ENCODE measurements around the gene NAGLU. TPM values are rescaled to one million over a fixed set of nuclear protein-coding genes. Genes with fewer than 3 reads are reported as not detected.

Gene NAGLU
- total and polyA plus RNA-seq, 2 of the 13 experiments (the other 11 are each of a cell fraction or from before 2014, with no cell fraction given): 28.2 to 40.1 TPM

DNA sequence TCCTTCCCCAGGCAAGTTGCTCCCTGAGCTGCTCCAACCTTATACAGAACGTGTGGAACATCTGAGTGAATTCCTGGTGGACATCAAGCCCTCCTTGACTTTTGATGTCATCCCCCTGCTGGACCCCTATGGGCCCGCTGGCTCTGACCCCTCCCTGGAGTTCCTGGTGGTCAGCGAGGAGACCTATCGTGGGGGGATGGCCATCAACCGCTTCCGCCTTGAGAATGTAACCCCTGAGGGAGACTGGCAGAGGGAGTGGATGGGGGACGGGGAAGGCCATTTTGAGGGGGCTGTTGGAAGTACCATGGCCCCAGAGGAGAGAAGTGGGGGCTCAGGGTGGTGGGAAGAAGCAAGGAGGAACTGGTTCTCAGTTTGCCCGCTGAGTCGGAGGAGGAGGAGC lies 27.9 kb downstream of the NAGLU start (continued):
- TF ChIP-seq ZZZ3 (CRISPR knock-in tag; IDR thresholded peaks at IDR 0.05; ENCODE audit: borderline replicate concordance): no peak
- no peak for TF ChIP-seq REPIN1 (CRISPR knock-in tag; IDR thresholded peaks at IDR 0.05; ENCODE audit: borderline replicate concordance, low read depth)
- TF ChIP-seq, protein P1, sequence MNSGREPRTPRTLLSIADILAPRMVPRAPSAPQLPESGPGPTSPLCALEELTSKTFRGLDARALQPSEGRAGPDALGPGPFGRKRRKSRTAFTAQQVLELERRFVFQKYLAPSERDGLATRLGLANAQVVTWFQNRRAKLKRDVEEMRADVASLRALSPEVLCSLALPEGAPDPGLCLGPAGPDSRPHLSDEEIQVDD (CRISPR knock-in tag; IDR thresholded peaks at IDR 0.05; ENCODE audit: borderline replicate concordance): no peak
- TF ChIP-seq ZFYVE20 (CRISPR knock-in tag; IDR thresholded peaks at IDR 0.05; ENCODE audit: borderline replicate concordance, low read depth): no peak
- no peak for TF ChIP-seq KDM1A (CRISPR knock-in tag; IDR thresholded peaks at IDR 0.05)
- no peak for TF ChIP-seq ZSCAN29 (CRISPR knock-in tag; conservative IDR thresholded peaks at IDR 0.05)
- no peak for TF ChIP-seq XBP1 (CRISPR knock-in tag; IDR thresholded peaks at IDR 0.05)
- no peak for TF ChIP-seq ZNF713 (CRISPR knock-in tag; IDR thresholded peaks at IDR 0.05)
- TF ChIP-seq ZBTB42 (CRISPR knock-in tag; IDR thresholded peaks at IDR 0.05): no peak
- no peak for TF ChIP-seq NFE2 (CRISPR knock-in tag; IDR thresholded peaks at IDR 0.05)
- TF ChIP-seq, protein P2, sequence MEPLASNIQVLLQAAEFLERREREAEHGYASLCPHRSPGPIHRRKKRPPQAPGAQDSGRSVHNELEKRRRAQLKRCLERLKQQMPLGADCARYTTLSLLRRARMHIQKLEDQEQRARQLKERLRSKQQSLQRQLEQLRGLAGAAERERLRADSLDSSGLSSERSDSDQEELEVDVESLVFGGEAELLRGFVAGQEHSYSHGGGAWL (CRISPR knock-in tag; IDR thresholded peaks at IDR 0.05): no peak
- peak; percentile 69; the same call in 1 of the 2 replicates for TF ChIP-seq ZBTB38 (CRISPR knock-in tag; IDR thresholded peaks at IDR 0.05)
- TF ChIP-seq, protein P3, sequence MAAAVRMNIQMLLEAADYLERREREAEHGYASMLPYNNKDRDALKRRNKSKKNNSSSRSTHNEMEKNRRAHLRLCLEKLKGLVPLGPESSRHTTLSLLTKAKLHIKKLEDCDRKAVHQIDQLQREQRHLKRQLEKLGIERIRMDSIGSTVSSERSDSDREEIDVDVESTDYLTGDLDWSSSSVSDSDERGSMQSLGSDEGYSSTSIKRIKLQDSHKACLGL (CRISPR knock-in tag; IDR thresholded peaks at IDR 0.05): no peak
- TF ChIP-seq, protein P4, sequence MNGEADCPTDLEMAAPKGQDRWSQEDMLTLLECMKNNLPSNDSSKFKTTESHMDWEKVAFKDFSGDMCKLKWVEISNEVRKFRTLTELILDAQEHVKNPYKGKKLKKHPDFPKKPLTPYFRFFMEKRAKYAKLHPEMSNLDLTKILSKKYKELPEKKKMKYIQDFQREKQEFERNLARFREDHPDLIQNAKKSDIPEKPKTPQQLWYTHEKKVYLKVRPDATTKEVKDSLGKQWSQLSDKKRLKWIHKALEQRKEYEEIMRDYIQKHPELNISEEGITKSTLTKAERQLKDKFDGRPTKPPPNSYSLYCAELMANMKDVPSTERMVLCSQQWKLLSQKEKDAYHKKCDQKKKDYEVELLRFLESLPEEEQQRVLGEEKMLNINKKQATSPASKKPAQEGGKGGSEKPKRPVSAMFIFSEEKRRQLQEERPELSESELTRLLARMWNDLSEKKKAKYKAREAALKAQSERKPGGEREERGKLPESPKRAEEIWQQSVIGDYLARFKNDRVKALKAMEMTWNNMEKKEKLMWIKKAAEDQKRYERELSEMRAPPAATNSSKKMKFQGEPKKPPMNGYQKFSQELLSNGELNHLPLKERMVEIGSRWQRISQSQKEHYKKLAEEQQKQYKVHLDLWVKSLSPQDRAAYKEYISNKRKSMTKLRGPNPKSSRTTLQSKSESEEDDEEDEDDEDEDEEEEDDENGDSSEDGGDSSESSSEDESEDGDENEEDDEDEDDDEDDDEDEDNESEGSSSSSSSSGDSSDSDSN (CRISPR knock-in tag; IDR thresholded peaks at IDR 0.05): no peak
- TF ChIP-seq PPARG (CRISPR knock-in tag; conservative IDR thresholded peaks at IDR 0.05): no peak
- TF ChIP-seq ZNF382 (CRISPR knock-in tag; IDR thresholded peaks at IDR 0.05; ENCODE audit: borderline replicate concordance): no peak
- TF ChIP-seq ZNF563 (CRISPR knock-in tag; IDR thresholded peaks at IDR 0.05): no peak
- TF ChIP-seq POLR2AphosphoS2 (IDR thresholded peaks at IDR 0.05; ENCODE audit: low read depth, low read length): no peak
- no peak for TF ChIP-seq MAZ (IDR thresholded peaks at IDR 0.05; ENCODE audit: borderline replicate concordance, low read depth, low read length)
- TF ChIP-seq MAZ (CRISPR knock-in tag; IDR thresholded peaks at IDR 0.05; ENCODE audit: low read depth): 0 out of 2 replicates have a peak, but pooled peaks have one; percentile 13
- TF ChIP-seq CBX1 (IDR thresholded peaks at IDR 0.05; ENCODE audit: low read depth): no peak
- TF ChIP-seq CEBPG (CRISPR knock-in tag; IDR thresholded peaks at IDR 0.05): no peak
- TF ChIP-seq, protein P5, sequence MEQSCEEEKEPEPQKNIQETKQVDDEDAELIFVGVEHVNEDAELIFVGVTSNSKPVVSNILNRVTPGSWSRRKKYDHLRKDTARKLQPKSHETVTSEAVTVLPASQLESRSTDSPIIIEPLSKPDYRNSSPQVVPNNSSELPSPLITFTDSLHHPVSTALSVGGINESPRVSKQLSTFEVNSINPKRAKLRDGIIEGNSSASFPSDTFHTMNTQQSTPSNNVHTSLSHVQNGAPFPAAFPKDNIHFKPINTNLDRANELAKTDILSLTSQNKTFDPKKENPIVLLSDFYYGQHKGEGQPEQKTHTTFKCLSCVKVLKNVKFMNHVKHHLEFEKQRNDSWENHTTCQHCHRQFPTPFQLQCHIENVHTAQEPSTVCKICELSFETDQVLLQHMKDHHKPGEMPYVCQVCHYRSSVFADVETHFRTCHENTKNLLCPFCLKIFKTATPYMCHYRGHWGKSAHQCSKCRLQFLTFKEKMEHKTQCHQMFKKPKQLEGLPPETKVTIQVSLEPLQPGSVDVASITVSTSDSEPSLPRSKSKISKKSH (CRISPR knock-in tag; IDR thresholded peaks at IDR 0.05; ENCODE audit: borderline replicate concordance): no peak
- TF ChIP-seq, protein P6, sequence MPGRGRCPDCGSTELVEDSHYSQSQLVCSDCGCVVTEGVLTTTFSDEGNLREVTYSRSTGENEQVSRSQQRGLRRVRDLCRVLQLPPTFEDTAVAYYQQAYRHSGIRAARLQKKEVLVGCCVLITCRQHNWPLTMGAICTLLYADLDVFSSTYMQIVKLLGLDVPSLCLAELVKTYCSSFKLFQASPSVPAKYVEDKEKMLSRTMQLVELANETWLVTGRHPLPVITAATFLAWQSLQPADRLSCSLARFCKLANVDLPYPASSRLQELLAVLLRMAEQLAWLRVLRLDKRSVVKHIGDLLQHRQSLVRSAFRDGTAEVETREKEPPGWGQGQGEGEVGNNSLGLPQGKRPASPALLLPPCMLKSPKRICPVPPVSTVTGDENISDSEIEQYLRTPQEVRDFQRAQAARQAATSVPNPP (CRISPR knock-in tag; IDR thresholded peaks at IDR 0.05): no peak

All from HepG2 (cell line).